HepG2 (cell line): ENCODE measurements around the gene GRM1. TPM values are rescaled to one million over a fixed set of nuclear protein-coding genes. Genes with fewer than 3 reads are reported as not detected.

Experiments
- ATAC-seq: fragments of 200-7000 bp; cut with Tn5 transposase; 3 replicates; pipeline ENCODE4 v1.9.1; 2020; ENCODE audit warnings: mild to moderate bottlenecking, moderate library complexity
- BruUV-seq: library from RNA; stranded (reverse); fragments of 400-500 nt; replicated peaks from 2 replicates; lab custom pipeline; 2021; lab: Mats Ljungman, UMichigan
- CTCF ChIA-PET: fragments of 300-600 bp; formaldehyde crosslinking; extraction: SDS; loops from one replicate; lab custom pipeline; 2021; ENCODE audit warnings: low total read pairs, inconsistent platforms, low intra/inter-chr PET ratio; lab: Yijun Ruan, JAX
- POLR2A ChIA-PET: fragments of 350-600 bp; sonication (Branson Sonifier 250); formaldehyde crosslinking; loops from one replicate; lab custom pipeline; 2020; ENCODE audit warnings: antibody characterized with exemption, inconsistent platforms; lab: Yijun Ruan, JAX
- DNase-seq: peaks from one replicate; pipeline ENCODE4 v3.0.0-alpha.2; 2015; ENCODE audit warnings: low spot score
- FAIRE-seq: peaks from 3 replicates; lab custom pipeline; 2011; peaks lifted over from hg19 to GRCh38; lab: Jason Lieb, UNC
- H2AFZ ChIP-seq: one replicate; pipeline ENCODE4 v1.6.1; 2011; ENCODE audit warnings: low read length, inconsistent platforms
- H3K27ac ChIP-seq: fragments of 300-600 bp; 3 replicates; pipeline ENCODE4 v1.8.0; 2011; ENCODE audit warnings: mixed run types, mild to moderate bottlenecking, mixed read lengths, low read length, inconsistent platforms; ENCODE audit not compliant: insufficient read depth; ENCODE audit errors: extremely low read length
- H3K27me3 ChIP-seq, 2 experiments: fragments of 200-600 bp in 1 of 2; 2 replicates in 1 of 2; 3 replicates in 1 of 2; pipeline versions ENCODE4 v1.6.0 to v1.8.0; 2011; ENCODE audit warnings: low read length in 2 of 2, mild to moderate bottlenecking in 2 of 2, moderate library complexity in 2 of 2, inconsistent platforms in 1 of 2; ENCODE audit not compliant: insufficient read depth in 2 of 2, control insufficient read depth in 1 of 2
- H3K36me3 ChIP-seq, 2 experiments: fragments of 200-600 bp in 1 of 2; replicated peaks in 1 of 2; 2 replicates in 1 of 2; 3 replicates in 1 of 2; pipeline versions ENCODE4 v1.5.1 to v1.8.0; 2011; ENCODE audit warnings: low read length in 2 of 2, inconsistent platforms in 1 of 2; ENCODE audit not compliant: insufficient read depth in 2 of 2, control insufficient read depth in 1 of 2
- H3K4me1 ChIP-seq: 2 replicates; pipeline ENCODE4 v1.5.1; 2012; ENCODE audit warnings: low read length, inconsistent platforms; ENCODE audit not compliant: insufficient read depth
- H3K4me2 ChIP-seq: 2 replicates; pipeline ENCODE4 v1.6.0; 2011; ENCODE audit warnings: low read depth, low read length, inconsistent platforms
- H3K4me3 ChIP-seq, 3 experiments: fragments of 200-600 bp in 1 of 3; sonication (generic), shearing (Covaris generic) in 1 of 3; replicated peaks in 1 of 3; 2 replicates each; pipeline ENCODE4 v1.5.1; 2011 to 2016; ENCODE audit warnings: low read length in 3 of 3, inconsistent platforms in 2 of 3, low read depth in 2 of 3, mild to moderate bottlenecking in 2 of 3, control low read depth in 1 of 3, mixed read lengths in 1 of 3; ENCODE audit not compliant: insufficient read depth in 1 of 3
- H3K79me2 ChIP-seq: one replicate; pipeline ENCODE4 v1.6.1; 2011; ENCODE audit warnings: low read length, inconsistent platforms; ENCODE audit not compliant: insufficient read depth
- H3K9ac ChIP-seq: 2 replicates; pipeline ENCODE4 v1.6.0; 2011; ENCODE audit warnings: mild to moderate bottlenecking, low read depth, low read length, inconsistent platforms; ENCODE audit not compliant: insufficient read depth
- H3K9me3 ChIP-seq: 2 replicates; pipeline ENCODE4 v1.5.1; 2012; ENCODE audit warnings: mild to moderate bottlenecking, low read length
- H4K20me1 ChIP-seq: 2 replicates; pipeline ENCODE4 v1.6.0; 2011; ENCODE audit warnings: inconsistent platforms, mild to moderate bottlenecking, low read length, moderate library complexity; ENCODE audit not compliant: insufficient read depth
- GLI4 ChIP-seq: sonication (generic); formaldehyde crosslinking; IDR thresholded peaks from 2 replicates; pipeline ENCODE4 v1.5.1; 2020; ENCODE audit warnings: missing genetic modification reagents, mild to moderate bottlenecking, moderate library complexity, borderline replicate concordance
- HIC2 ChIP-seq: sonication (generic); formaldehyde crosslinking; IDR thresholded peaks from 2 replicates; pipeline ENCODE4 v1.9.0; 2022; ENCODE audit warnings: low read depth, missing genetic modification reagents
- NFYC ChIP-seq: IDR thresholded peaks from 2 replicates; pipeline ENCODE4 v1.6.1; 2016; ENCODE audit warnings: missing genetic modification reagents, missing compliant biosample characterization
- SRSF1 ChIP-seq: fragments of 200-400 bp; formaldehyde crosslinking; optimal IDR thresholded peaks from 2 replicates; pipeline ENCODE3; 2017; ENCODE audit warnings: mild to moderate bottlenecking, low read depth, low read length, moderate library complexity
- TSC22D2 ChIP-seq: sonication (generic); formaldehyde crosslinking; IDR thresholded peaks from 2 replicates; pipeline ENCODE4 v1.5.1; 2020; ENCODE audit warnings: missing genetic modification reagents, mild to moderate bottlenecking, borderline replicate concordance
- YEATS2 ChIP-seq: sonication (generic); formaldehyde crosslinking; IDR thresholded peaks from 2 replicates; pipeline ENCODE4 v1.4.0; 2020; ENCODE audit warnings: missing genetic modification reagents, borderline replicate concordance
- ZNF264 ChIP-seq: sonication (generic); formaldehyde crosslinking; IDR thresholded peaks from 2 replicates; pipeline ENCODE4 v1.4.0; 2020; ENCODE audit warnings: missing genetic modification reagents
- ZNF460 ChIP-seq: sonication (generic); formaldehyde crosslinking; IDR thresholded peaks from 2 replicates; pipeline ENCODE4 v1.5.1; 2020; ENCODE audit warnings: missing genetic modification reagents, mild to moderate bottlenecking, borderline replicate concordance
- WGBS: methylation state at CpG from one replicate; pipeline ENCODE4 v1.1.6; 2017; ENCODE audit warnings: low lambda C conversion rate; 5-methylcytosine and 5-hydroxymethylcytosine counted together
- in situ Hi-C: cut with HindIII; loops from 2 replicates; pipeline ENCODE4 v1.10.0; 2017; ENCODE audit warnings: low pct_unique_long_range_greater_than_20kb; ENCODE audit not compliant: extremely low pct_ligation_motif_present
- intact Hi-C: fragments of 100-400 bp; cut with micrococcal nuclease; formaldehyde crosslinking; loops from one replicate; pipeline ENCODE4 v1.10.0; 2022; ENCODE audit not compliant: unreplicated experiment
- polyA plus RNA-seq, 8 experiments: library from polyadenylated mRNA; depleted of rRNA in 3 of 8; stranded (reverse) in 7 of 8; unstranded in 1 of 8; fragments of >200 nt; fragmentation: Illumina TruSeq in 4 of 8; extraction: Trizol in 4 of 8; gene quantifications; 2 replicates each; pipeline versions ENCODE4 v1.2.1 to v1.2.3, GENCODE V29; 2011 to 2016; ENCODE audit warnings: low read depth in 4 of 8, missing spikeins in 1 of 8, mixed read lengths in 1 of 8; ENCODE audit not compliant: insufficient read depth in 1 of 8
- total RNA-seq, 5 experiments: library from RNA; depleted of rRNA; stranded (reverse); fragments of >200 nt; fragmentation: Illumina TruSeq; extraction: Trizol; gene quantifications; 2 replicates each; pipeline ENCODE4 v1.2.3, GENCODE V29; 2016; ENCODE audit warnings: low read depth in 1 of 5
- TF ChIP-seq, protein P1 (sequence below): sonication (generic); formaldehyde crosslinking; IDR thresholded peaks from 2 replicates; pipeline ENCODE4 v1.5.1; 2020; ENCODE audit warnings: mild to moderate bottlenecking, missing genetic modification reagents, borderline replicate concordance
- TF ChIP-seq, protein P2 (sequence below): sonication (generic); formaldehyde crosslinking; IDR thresholded peaks from 2 replicates; pipeline ENCODE4 v1.4.0; 2020; ENCODE audit warnings: mild to moderate bottlenecking, missing genetic modification reagents

Gene GRM1
- total and polyA plus RNA-seq, 2 of the 13 experiments (the other 11 are each of a cell fraction or from before 2014, with no cell fraction given) = 0.09 TPM; not detected in 1

GRCh38 chr6:146050168-146050567, 21.3 kb downstream of the GRM1 start:
- CTCF ChIA-PET = no interaction called here
- in situ Hi-C loops = no loop called here
- DNase-seq = no peak

GRCh38 chr6:146056506-146056905, 27.6 kb downstream of the GRM1 start:
- ATAC-seq (no peak), DNase-seq (no peak), FAIRE-seq (no peak)
- Histone ChIP-seq H3K4me1 (no peaks in the 10 kb centered on the region), H3K4me3 (no peak overlapping the region), H3K27ac (no peak overlapping the region), H3K27me3 (no peaks in the 10 kb centered on the region), H4K20me1 (no peaks in the 10 kb centered on the region), H2AFZ (no peak overlapping the region), H3K9ac (no peak overlapping the region), H3K79me2 (no peaks in the 10 kb centered on the region), H3K36me3 (no peaks in the 10 kb centered on the region), H3K9me3 (no peaks in the 10 kb centered on the region), H3K4me2 (no peak overlapping the region)
- ChIA-PET POLR2A (no interaction called here), CTCF (no interaction called here)
- intact Hi-C loops (no loop called here), in situ Hi-C loops (no loop called here)
- BruUV-seq = no TSS peak
- WGBS = 12% methylated on average over 6 of the region's 6 CpGs
- TF ChIP-seq NFYC (no peak), ZNF460 (no peak), ZNF264 (CRISPR knock-in tag) (no peak)
- TF ChIP-seq, protein P1, sequence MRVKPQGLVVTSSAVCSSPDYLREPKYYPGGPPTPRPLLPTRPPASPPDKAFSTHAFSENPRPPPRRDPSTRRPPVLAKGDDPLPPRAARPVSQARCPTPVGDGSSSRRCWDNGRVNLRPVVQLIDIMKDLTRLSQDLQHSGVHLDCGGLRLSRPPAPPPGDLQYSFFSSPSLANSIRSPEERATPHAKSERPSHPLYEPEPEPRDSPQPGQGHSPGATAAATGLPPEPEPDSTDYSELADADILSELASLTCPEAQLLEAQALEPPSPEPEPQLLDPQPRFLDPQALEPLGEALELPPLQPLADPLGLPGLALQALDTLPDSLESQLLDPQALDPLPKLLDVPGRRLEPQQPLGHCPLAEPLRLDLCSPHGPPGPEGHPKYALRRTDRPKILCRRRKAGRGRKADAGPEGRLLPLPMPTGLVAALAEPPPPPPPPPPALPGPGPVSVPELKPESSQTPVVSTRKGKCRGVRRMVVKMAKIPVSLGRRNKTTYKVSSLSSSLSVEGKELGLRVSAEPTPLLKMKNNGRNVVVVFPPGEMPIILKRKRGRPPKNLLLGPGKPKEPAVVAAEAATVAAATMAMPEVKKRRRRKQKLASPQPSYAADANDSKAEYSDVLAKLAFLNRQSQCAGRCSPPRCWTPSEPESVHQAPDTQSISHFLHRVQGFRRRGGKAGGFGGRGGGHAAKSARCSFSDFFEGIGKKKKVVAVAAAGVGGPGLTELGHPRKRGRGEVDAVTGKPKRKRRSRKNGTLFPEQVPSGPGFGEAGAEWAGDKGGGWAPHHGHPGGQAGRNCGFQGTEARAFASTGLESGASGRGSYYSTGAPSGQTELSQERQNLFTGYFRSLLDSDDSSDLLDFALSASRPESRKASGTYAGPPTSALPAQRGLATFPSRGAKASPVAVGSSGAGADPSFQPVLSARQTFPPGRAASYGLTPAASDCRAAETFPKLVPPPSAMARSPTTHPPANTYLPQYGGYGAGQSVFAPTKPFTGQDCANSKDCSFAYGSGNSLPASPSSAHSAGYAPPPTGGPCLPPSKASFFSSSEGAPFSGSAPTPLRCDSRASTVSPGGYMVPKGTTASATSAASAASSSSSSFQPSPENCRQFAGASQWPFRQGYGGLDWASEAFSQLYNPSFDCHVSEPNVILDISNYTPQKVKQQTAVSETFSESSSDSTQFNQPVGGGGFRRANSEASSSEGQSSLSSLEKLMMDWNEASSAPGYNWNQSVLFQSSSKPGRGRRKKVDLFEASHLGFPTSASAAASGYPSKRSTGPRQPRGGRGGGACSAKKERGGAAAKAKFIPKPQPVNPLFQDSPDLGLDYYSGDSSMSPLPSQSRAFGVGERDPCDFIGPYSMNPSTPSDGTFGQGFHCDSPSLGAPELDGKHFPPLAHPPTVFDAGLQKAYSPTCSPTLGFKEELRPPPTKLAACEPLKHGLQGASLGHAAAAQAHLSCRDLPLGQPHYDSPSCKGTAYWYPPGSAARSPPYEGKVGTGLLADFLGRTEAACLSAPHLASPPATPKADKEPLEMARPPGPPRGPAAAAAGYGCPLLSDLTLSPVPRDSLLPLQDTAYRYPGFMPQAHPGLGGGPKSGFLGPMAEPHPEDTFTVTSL (CRISPR knock-in tag) = no peak
- TF ChIP-seq, protein P2, sequence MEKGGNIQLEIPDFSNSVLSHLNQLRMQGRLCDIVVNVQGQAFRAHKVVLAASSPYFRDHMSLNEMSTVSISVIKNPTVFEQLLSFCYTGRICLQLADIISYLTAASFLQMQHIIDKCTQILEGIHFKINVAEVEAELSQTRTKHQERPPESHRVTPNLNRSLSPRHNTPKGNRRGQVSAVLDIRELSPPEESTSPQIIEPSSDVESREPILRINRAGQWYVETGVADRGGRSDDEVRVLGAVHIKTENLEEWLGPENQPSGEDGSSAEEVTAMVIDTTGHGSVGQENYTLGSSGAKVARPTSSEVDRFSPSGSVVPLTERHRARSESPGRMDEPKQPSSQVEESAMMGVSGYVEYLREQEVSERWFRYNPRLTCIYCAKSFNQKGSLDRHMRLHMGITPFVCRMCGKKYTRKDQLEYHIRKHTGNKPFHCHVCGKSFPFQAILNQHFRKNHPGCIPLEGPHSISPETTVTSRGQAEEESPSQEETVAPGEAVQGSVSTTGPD (CRISPR knock-in tag) = no peak

More at GRCh38 chr6:146050168-146050567, 21.3 kb downstream of the GRM1 start:
- no peak for ATAC-seq
- Histone ChIP-seq H3K36me3 (no peaks in the 10 kb centered on the region), H3K4me1 (no peaks in the 10 kb centered on the region), H3K9me3 (no peaks in the 10 kb centered on the region), H3K79me2 (no peaks in the 10 kb centered on the region), H3K27me3 (no peaks in the 10 kb centered on the region), H2AFZ (no peak overlapping the region), H3K27ac (no peak overlapping the region), H3K9ac (no peak overlapping the region), H3K4me3 (no peak overlapping the region)
- intact Hi-C loops = no loop called here
- POLR2A ChIA-PET = no interaction called here
- WGBS = 0% methylated on average over 1 of the region's 1 CpG
- BruUV-seq = no TSS peak
- TF ChIP-seq HIC2 (CRISPR knock-in tag) (no peak), GLI4 (CRISPR knock-in tag) (no peak), SRSF1 (no peak), YEATS2 (no peak), TSC22D2 (CRISPR knock-in tag) (no peak)
- TF ChIP-seq, all 625 proteins: peak for 0
- Histone ChIP-seq H3K4me2 (no peak overlapping the region), H4K20me1 (no peaks in the 10 kb centered on the region)
- no peak for FAIRE-seq
